OCI-LY1 (cell line): ENCODE results near the gene CEP164.

Experiments
- CTCF ChIP-seq: fragments of 200-600 bp; sonication (generic), shearing (Covaris generic); IDR thresholded peaks from 2 replicates; pipeline ENCODE4 v1.5.1; 2017; ENCODE audit warnings: mild to moderate bottlenecking, antibody characterized with exemption, low read length, moderate library complexity, mixed read lengths
- EZH2 ChIP-seq: fragments of 200-600 bp; sonication (generic), shearing (Covaris generic); IDR thresholded peaks from 2 replicates; pipeline ENCODE4 v1.8.0; 2017; ENCODE audit warnings: borderline replicate concordance, mixed run types, mild to moderate bottlenecking, antibody characterized with exemption, low read length, moderate library complexity, mixed read lengths

- TF ChIP-seq EZH2 (no peak), CTCF (no peak)
Observed at GRCh38 chr11:117414724-117415123, 87.1 kb downstream of the CEP164 start.
